Esophagus squamous epithelium (tissue), 5 donors: ENCODE data around the gene TBC1D13. TPM values are rescaled to one million over a fixed set of nuclear protein-coding genes. Genes with fewer than 3 reads are reported as not detected.

ENCODE experiments used
- DNase-seq: peaks from one replicate; lab custom pipeline; 2025; lab: John Stamatoyannopoulos, UW
- H3K27ac ChIP-seq, 4 donors: fragments of 200-600 bp; sonication (generic); one replicate each; pipeline ENCODE4 v1.5.1; 2016 to 2019; ENCODE audit warnings: mild to moderate bottlenecking in 1 of 4
- H3K27me3 ChIP-seq, 4 donors: fragments of 200-600 bp; sonication (generic); 1 replicate in 3 of 4; 2 replicates in 1 of 4; pipeline versions ENCODE4 v1.5.1 to v1.6.0; 2017 to 2021; ENCODE audit warnings: antibody characterized with exemption in 1 of 4
- H3K36me3 ChIP-seq, 3 donors: fragments of 200-600 bp; sonication (generic); one replicate each; pipeline ENCODE4 v1.5.1; 2016 to 2019
- H3K4me1 ChIP-seq, 3 donors: fragments of 200-600 bp; sonication (generic); one replicate each; pipeline ENCODE4 v1.5.1; 2017 to 2019
- H3K4me3 ChIP-seq, 4 donors: fragments of 200-600 bp; sonication (generic); 1 replicate in 3 of 4; 2 replicates in 1 of 4; pipeline ENCODE4 v1.5.1; 2016 to 2019; ENCODE audit warnings: mild to moderate bottlenecking in 2 of 4, moderate library complexity in 1 of 4
- H3K9me3 ChIP-seq, 3 donors: fragments of 200-600 bp; sonication (generic); one replicate each; pipeline ENCODE4 v1.5.1; 2016 to 2019
- POLR2A ChIP-seq, 4 donors: fragments of 450-650 bp; IDR thresholded peaks; one replicate each; pipeline ENCODE4 v1.6.1; 2017; ENCODE audit warnings: antibody characterized with exemption in 4 of 4, mild to moderate bottlenecking in 4 of 4, moderate library complexity in 3 of 4
- WGBS, 2 donors: methylation state at CpG; one replicate each; pipeline ENCODE4 v1.1.5; 2018; 5-methylcytosine and 5-hydroxymethylcytosine counted together
- intact Hi-C: fragments of 100-400 bp; cut with DNase I; formaldehyde crosslinking; loops from one replicate; pipeline ENCODE4 v1.15.0; 2022
- total RNA-seq, 4 donors: library from RNA; depleted of rRNA; stranded (reverse); fragments of >200 nt; gene quantifications; one replicate each; pipeline ENCODE4 v1.1.0, GENCODE V29; 2016
- TF ChIP-seq, protein P1 (sequence below), 6 experiments: fragments of 450-650 bp in 4 of 6; fragments of 200-600 bp in 2 of 6; sonication (generic) in 2 of 6; IDR thresholded peaks; one replicate each; pipeline ENCODE4 v1.5.1; 2016 to 2019; ENCODE audit warnings: antibody characterized with exemption in 6 of 6, mild to moderate bottlenecking in 4 of 6, moderate library complexity in 4 of 6
- donor health status: DM: yes; HTN: yes; CAD: no.

The TBC1D13 gene
- total RNA-seq, 4 donors from 2014 or later, result 9.6 to 17.9 (median 16.7) TPM

DNA sequence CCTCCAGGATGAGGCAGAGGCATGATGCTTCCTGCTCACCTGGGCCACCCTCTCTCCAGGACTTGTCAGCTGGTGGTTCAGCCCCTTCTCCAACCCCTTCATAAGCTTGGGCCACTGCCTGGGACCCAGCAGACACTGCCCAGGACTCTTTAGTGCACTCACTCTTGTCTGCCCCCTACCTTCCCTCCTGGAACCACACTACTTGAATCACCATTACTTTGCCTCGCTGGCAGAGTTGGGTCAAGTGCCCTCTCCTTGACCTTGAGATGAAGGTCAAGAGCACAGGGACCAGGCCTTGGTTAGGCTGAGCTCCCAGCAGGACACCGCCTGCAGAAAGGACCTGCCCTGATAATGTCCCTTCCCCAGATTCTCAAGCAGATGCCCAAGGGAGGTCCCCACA, 22.8 kb downstream of the TBC1D13 start:
- peaks cover 0 to 8% (median 0%) of the 10 kb centered on the region in 3 donors for H3K4me1 ChIP-seq
- WGBS, 2 donors, result 81% methylated on average over 2 of the region's 2 CpGs; no CpG with 5 or more reads in 1 of the 2 donors
- DNase-seq, result no peak
- intact Hi-C loops, result no loop called here
- no peak overlapping the region for H3K27ac ChIP-seq
- no peak overlapping the region for H3K4me3 ChIP-seq
- no peaks in the 10 kb centered on the region for H3K27me3 ChIP-seq
- H3K9me3 ChIP-seq, result no peaks in the 10 kb centered on the region
- no peak for TF ChIP-seq POLR2A (IDR thresholded peaks at IDR 0.05)
- TF ChIP-seq, protein P1, sequence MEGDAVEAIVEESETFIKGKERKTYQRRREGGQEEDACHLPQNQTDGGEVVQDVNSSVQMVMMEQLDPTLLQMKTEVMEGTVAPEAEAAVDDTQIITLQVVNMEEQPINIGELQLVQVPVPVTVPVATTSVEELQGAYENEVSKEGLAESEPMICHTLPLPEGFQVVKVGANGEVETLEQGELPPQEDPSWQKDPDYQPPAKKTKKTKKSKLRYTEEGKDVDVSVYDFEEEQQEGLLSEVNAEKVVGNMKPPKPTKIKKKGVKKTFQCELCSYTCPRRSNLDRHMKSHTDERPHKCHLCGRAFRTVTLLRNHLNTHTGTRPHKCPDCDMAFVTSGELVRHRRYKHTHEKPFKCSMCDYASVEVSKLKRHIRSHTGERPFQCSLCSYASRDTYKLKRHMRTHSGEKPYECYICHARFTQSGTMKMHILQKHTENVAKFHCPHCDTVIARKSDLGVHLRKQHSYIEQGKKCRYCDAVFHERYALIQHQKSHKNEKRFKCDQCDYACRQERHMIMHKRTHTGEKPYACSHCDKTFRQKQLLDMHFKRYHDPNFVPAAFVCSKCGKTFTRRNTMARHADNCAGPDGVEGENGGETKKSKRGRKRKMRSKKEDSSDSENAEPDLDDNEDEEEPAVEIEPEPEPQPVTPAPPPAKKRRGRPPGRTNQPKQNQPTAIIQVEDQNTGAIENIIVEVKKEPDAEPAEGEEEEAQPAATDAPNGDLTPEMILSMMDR (IDR thresholded peaks at IDR 0.05), result no peak
- peaks cover 8 to 50% (median 14%) of the 10 kb centered on the region in 3 donors for H3K36me3 ChIP-seq

- H3K27ac ChIP-seq, result no peak overlapping the region
- no peaks in the 10 kb centered on the region for H3K27me3 ChIP-seq
- H3K4me1 ChIP-seq, result peaks cover 0 to 8% (median 0%) of the 10 kb centered on the region in 3 donors
- TF ChIP-seq POLR2A (IDR thresholded peaks at IDR 0.05), result no peak
- TF ChIP-seq, protein P1 (IDR thresholded peaks at IDR 0.05), result no peak
- peaks cover 7 to 40% (median 14%) of the 10 kb centered on the region in 3 donors for H3K36me3 ChIP-seq
- H3K9me3 ChIP-seq, result no peaks in the 10 kb centered on the region
- WGBS, 2 donors, result 75 to 77% methylated on average over 2 to 5 of the region's 5 CpGs
- intact Hi-C loops, result no loop called here
- DNase-seq, result no peak
- no peak overlapping the region for H3K4me3 ChIP-seq
Observed at GRCh38 chr9:128810873-128811272, 23.8 kb downstream of the TBC1D13 start.

DNA sequence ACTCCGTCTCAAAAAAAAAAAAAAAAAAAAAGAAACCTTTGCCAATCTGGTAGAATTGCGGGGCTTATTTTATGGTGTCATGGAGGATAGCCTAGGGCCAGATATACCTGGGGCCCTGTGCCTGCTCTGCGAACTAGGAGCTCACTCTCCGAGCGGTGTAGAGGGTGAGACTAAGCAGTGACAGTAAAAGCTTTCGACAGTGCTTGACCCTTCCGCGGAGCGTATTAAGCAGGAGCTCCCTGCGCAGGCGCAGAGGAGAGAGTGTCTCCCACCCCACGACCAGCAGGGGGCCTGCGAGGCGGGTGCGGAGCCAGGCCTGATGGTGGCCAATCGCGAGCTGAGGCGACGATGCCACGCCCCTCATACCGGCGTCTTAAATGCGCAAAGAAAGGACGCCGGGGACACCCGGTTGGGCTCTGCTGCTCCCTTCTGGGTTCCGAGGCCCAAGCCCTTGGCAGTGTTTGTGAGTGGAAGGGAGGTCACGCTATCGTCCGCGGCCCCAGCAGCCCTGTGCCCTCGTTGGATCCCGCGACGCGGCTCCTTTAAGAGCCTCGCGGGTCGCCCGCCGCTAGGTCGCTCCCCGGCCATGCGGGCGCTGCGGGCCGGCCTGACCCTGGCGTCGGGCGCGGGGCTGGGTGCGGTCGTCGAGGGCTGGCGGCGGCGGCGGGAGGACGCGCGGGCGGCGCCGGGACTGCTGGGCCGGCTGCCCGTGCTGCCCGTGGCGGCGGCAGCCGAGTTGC, 31.2 kb downstream of the TBC1D13 start, which contains the start of gene ENDOG:
Gene ENDOG (plus strand): TSS at position 402 of the 740 bp plus-strand sequence. CDS start 185 bp downstream, at position 587.
- intact Hi-C loops, result no loop called here
- Histone ChIP-seq H3K27me3 (no peaks in the 10 kb centered on the region), H3K4me1 (peaks cover 15 to 29% (median 16%) of the 10 kb centered on the region in 3 donors), H3K36me3 (peaks cover 6 to 28% (median 12%) of the 10 kb centered on the region in 3 donors), H3K4me3 (peak within 1 kb of the TSS; percentile 60 to 89 (median 70)), H3K27ac (peak within 1 kb of the TSS; percentile 86 to 95 (median 90)), H3K9me3 (no peaks in the 10 kb centered on the region)
- peak in 3 of 4 donors; percentile 63 to 78 (median 76) for TF ChIP-seq POLR2A (IDR thresholded peaks at IDR 0.05)
- TF ChIP-seq, protein P1 (IDR thresholded peaks at IDR 0.05), result peak; percentile 87 to 99 (median 98)
- peak; percentile 81 for DNase-seq
- 3 to 5% methylated on average over 8 to 12 of the region's 70 CpGs for WGBS, 2 donors

GRCh38 chr9:128818839-128819715, 32.0 kb downstream of the TBC1D13 start:
- WGBS, 2 donors, result 48 to 62% methylated on average over 7 to 8 of the region's 90 CpGs
- no peak for DNase-seq
- Histone ChIP-seq H3K9me3 (no peaks in the 10 kb centered on the region), H3K4me3 (peak overlapping the region; percentile 60 to 89 (median 70)), H3K4me1 (peaks cover 15 to 29% (median 16%) of the 10 kb centered on the region in 3 donors), H3K27ac (peak overlapping the region; percentile 86 to 95 (median 90)), H3K27me3 (no peaks in the 10 kb centered on the region), H3K36me3 (peaks cover 14 to 36% (median 20%) of the 10 kb centered on the region in 3 donors)
- TF ChIP-seq, protein P1 (IDR thresholded peaks at IDR 0.05), result no peak
- no peak for TF ChIP-seq POLR2A (IDR thresholded peaks at IDR 0.05)
- intact Hi-C loops, result no loop called here
